GM19193 (cell line): ENCODE measurements around the gene RPS6KA2.

Experiments used
- POLR2A ChIP-seq: IDR thresholded peaks from 4 replicates; pipeline ENCODE4 v1.6.1; 2011; ENCODE audit not compliant: insufficient read depth, insufficient read length; ENCODE audit errors: extremely low read depth

The RPS6KA2 gene

GRCh38 chr6:166463359-166464067 is 163.5 kb downstream of the RPS6KA2 start:
- no peak for TF ChIP-seq POLR2A

GRCh38 chr6:166462461-166463135 is 164.5 kb downstream of the RPS6KA2 start:
- no peak for TF ChIP-seq POLR2A

GRCh38 chr6:166461821-166462460 is 165.1 kb downstream of the RPS6KA2 start:
- TF ChIP-seq POLR2A: no peak

- no peak for TF ChIP-seq POLR2A
Measured at GRCh38 chr6:166460473-166461437, 166.3 kb downstream of the RPS6KA2 start.

- no peak for TF ChIP-seq POLR2A
Measured at GRCh38 chr6:166459906-166460305, 167.1 kb downstream of the RPS6KA2 start.

- no peak for TF ChIP-seq POLR2A
Measured at GRCh38 chr6:166459272-166459671, 167.8 kb downstream of the RPS6KA2 start.

- no peak for TF ChIP-seq POLR2A
Measured at GRCh38 chr6:166456395-166457156, 170.5 kb downstream of the RPS6KA2 start.

GRCh38 chr6:166454692-166455515 is 172.1 kb downstream of the RPS6KA2 start:
- TF ChIP-seq POLR2A: no peak

GRCh38 chr6:166453651-166454050 is 173.4 kb downstream of the RPS6KA2 start:
- TF ChIP-seq POLR2A: no peak

GRCh38 chr6:166450167-166450873 is 176.7 kb downstream of the RPS6KA2 start:
- no peak for TF ChIP-seq POLR2A

GRCh38 chr6:166449641-166450040 is 177.4 kb downstream of the RPS6KA2 start:
- no peak for TF ChIP-seq POLR2A

GRCh38 chr6:166449036-166449435 is 178.0 kb downstream of the RPS6KA2 start:
- no peak for TF ChIP-seq POLR2A

GRCh38 chr6:166448432-166448831 is 178.6 kb downstream of the RPS6KA2 start:
- no peak for TF ChIP-seq POLR2A
